ENCODE results near the gene LRRC8E.

Gene LRRC8E

DNA sequence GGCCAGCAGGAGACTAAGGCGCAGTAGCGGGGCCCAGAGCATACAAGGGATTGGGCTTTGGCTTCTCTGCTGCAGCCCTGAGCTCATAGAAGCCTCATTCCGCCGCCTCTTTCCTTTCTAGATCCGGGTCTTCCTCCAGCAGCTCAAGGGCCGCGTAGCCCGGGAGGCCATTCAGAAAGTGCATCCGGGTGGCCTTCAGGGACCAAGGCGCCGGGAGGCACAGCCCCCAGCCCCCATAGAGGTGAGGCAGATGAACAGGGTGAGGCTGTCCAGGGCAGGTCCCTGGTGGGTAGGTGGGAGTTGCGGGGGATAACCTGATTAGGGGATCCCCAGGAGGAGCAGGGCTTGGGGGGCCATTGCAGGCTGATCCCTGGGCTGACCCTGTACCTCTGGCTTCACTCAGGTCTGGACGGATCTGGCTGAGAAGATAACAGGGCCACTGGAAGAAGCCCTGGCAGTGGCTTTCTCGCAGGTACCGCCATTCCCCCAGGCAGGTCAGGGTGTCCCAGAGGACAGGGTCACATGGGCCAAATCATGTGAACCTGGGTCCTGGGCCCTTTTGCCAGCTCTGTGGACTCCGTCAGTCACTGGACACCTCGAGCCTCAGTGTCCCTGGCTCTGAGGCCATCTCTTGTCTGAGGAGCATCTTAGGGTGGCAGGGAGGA is 33.1 kb downstream of the LRRC8E start:
- Histone ChIP-seq H3K4me3 (ENCODE audit: insufficient read depth, low read depth, low read length, poor library complexity, severe bottlenecking) (peak overlapping the region; percentile 24), H3K4me1 (ENCODE audit: control insufficient read depth, insufficient read depth, low read length, poor library complexity, severe bottlenecking) (peaks cover 46% of the 10 kb centered on the region)
- DNase-seq = no peak

GRCh38 chr19:7921967-7922835 is 33.9 kb downstream of the LRRC8E start:
- H3K4me1 ChIP-seq (ENCODE audit: control insufficient read depth, insufficient read depth, low read length, poor library complexity, severe bottlenecking) = peaks cover 42% of the 10 kb centered on the region
- H3K36me3 ChIP-seq (ENCODE audit: control insufficient read depth, insufficient read depth, low read length) = peaks cover 15% of the 10 kb centered on the region
- H3K27me3 ChIP-seq (replicated peaks; ENCODE audit: control insufficient read depth, insufficient read depth, low read length, poor library complexity, severe bottlenecking) = peaks cover 16% of the 10 kb centered on the region
- H3K9me3 ChIP-seq (ENCODE audit: control insufficient read depth, low read length) = no peaks in the 10 kb centered on the region
- peak overlapping the region; percentile 17 for H3K27ac ChIP-seq (ENCODE audit: insufficient read depth, low read length, poor library complexity, severe bottlenecking)
- H3K4me3 ChIP-seq (ENCODE audit: insufficient read depth, low read depth, low read length, poor library complexity, severe bottlenecking) = no peak overlapping the region
- DNase-seq = no peak

More for the DNA sequence above, 33.1 kb downstream of the LRRC8E start:
- Histone ChIP-seq H3K27ac (ENCODE audit: insufficient read depth, low read length, poor library complexity, severe bottlenecking) (peak overlapping the region; percentile 54), H3K36me3 (ENCODE audit: control insufficient read depth, insufficient read depth, low read length) (peaks cover 15% of the 10 kb centered on the region), H3K27me3 (replicated peaks; ENCODE audit: control insufficient read depth, insufficient read depth, low read length, poor library complexity, severe bottlenecking) (peaks cover 22% of the 10 kb centered on the region), H3K9me3 (ENCODE audit: control insufficient read depth, low read length) (no peaks in the 10 kb centered on the region)

- Histone ChIP-seq H3K9me3 (ENCODE audit: control insufficient read depth, low read length) (no peaks in the 10 kb centered on the region), H3K4me3 (ENCODE audit: insufficient read depth, low read depth, low read length, poor library complexity, severe bottlenecking) (no peak overlapping the region)
Measured at GRCh38 chr19:7922836-7923195, 34.5 kb downstream of the LRRC8E start.

DNA sequence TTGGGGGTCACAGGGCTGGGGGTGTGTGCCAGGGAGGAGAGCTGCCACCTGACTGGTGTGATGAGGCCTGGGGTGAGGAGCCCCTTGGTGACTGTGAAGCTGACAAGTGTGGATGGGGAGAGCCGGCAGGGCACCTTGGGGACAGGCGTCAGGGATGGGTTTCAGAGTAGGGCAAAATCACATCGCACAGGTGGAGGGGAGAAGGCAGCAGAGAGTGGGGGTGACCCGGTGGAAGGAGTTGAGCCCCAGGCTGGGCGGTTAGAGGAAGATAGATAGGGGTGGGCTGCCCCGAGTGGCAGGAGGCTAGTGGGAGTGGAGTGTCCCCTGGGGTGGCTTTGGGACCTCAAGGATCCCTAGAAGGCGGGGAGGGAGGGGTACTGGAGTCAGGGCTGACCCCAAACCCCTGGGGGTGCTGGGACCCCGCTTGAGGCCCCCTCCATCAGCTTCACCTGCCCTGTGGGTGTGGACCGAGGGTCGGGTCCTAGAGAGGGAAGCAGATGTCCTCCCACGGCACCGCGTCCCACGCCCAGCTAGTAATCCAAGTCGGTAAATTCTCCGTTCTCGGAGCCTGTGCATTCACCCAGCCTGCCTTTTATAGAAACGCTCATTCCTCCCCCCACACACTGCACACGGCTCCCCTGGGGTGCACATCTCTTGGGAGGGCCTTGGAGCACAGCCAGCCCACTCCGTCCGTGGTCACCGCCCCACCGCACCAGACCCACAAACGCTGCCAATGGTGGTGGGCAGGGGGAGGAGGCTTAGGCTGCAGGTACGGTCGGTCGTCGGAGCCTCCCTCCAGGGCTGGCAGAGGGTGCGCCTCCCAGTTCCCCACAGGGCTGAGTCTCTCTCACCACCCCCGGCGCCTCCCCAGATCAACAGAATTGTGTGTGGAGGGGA is 35.2 kb downstream of the LRRC8E start:
- no peak for DNase-seq
- peaks cover 15% of the 10 kb centered on the region for H3K36me3 ChIP-seq (ENCODE audit: control insufficient read depth, insufficient read depth, low read length)
- H3K9me3 ChIP-seq (ENCODE audit: control insufficient read depth, low read length) = no peaks in the 10 kb centered on the region
- H3K27me3 ChIP-seq (replicated peaks; ENCODE audit: control insufficient read depth, insufficient read depth, low read length, poor library complexity, severe bottlenecking) = peaks cover 7% of the 10 kb centered on the region
- H3K27ac ChIP-seq (ENCODE audit: insufficient read depth, low read length, poor library complexity, severe bottlenecking) = no peak overlapping the region
- H3K4me3 ChIP-seq (ENCODE audit: insufficient read depth, low read depth, low read length, poor library complexity, severe bottlenecking) = no peak overlapping the region
- peaks cover 34% of the 10 kb centered on the region for H3K4me1 ChIP-seq (ENCODE audit: control insufficient read depth, insufficient read depth, low read length, poor library complexity, severe bottlenecking)

More at GRCh38 chr19:7922836-7923195, 34.5 kb downstream of the LRRC8E start:
- no peak for DNase-seq
- Histone ChIP-seq H3K4me1 (ENCODE audit: control insufficient read depth, insufficient read depth, low read length, poor library complexity, severe bottlenecking) (peaks cover 36% of the 10 kb centered on the region), H3K36me3 (ENCODE audit: control insufficient read depth, insufficient read depth, low read length) (peaks cover 15% of the 10 kb centered on the region), H3K27me3 (replicated peaks; ENCODE audit: control insufficient read depth, insufficient read depth, low read length, poor library complexity, severe bottlenecking) (peaks cover 11% of the 10 kb centered on the region), H3K27ac (ENCODE audit: insufficient read depth, low read length, poor library complexity, severe bottlenecking) (no peak overlapping the region)

DNA sequence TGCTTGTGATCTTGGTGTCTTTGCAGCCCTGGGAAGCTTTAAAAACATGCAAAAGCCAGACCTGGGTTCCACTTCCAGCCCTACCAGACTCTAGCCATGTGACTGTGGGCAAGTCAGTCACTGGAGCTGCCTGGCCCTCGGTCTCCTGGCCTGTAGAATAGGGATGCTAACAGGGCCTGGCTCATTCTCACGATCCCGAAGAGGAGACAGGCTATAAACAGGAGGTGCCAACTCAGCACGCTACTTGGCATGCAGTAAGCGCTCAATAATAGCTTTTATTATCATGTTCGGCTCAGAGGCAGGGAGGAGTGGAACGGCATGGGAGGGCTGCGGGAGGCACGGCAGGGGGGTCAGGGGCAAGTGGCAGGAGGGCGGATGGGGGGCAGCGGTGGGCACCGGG is 35.9 kb downstream of the LRRC8E start:
- peaks cover under 1% of the 10 kb centered on the region for H3K27me3 ChIP-seq (replicated peaks; ENCODE audit: control insufficient read depth, insufficient read depth, low read length, poor library complexity, severe bottlenecking)
- H3K36me3 ChIP-seq (ENCODE audit: control insufficient read depth, insufficient read depth, low read length) = peaks cover 15% of the 10 kb centered on the region
- H3K4me3 ChIP-seq (ENCODE audit: insufficient read depth, low read depth, low read length, poor library complexity, severe bottlenecking) = no peak overlapping the region
- no peaks in the 10 kb centered on the region for H3K9me3 ChIP-seq (ENCODE audit: control insufficient read depth, low read length)
- no peak overlapping the region for H3K27ac ChIP-seq (ENCODE audit: insufficient read depth, low read length, poor library complexity, severe bottlenecking)
- DNase-seq = no peak
- H3K4me1 ChIP-seq (ENCODE audit: control insufficient read depth, insufficient read depth, low read length, poor library complexity, severe bottlenecking) = peaks cover 34% of the 10 kb centered on the region

- Histone ChIP-seq H3K4me1 (ENCODE audit: control insufficient read depth, insufficient read depth, low read length, poor library complexity, severe bottlenecking) (peaks cover 32% of the 10 kb centered on the region), H3K27me3 (replicated peaks; ENCODE audit: control insufficient read depth, insufficient read depth, low read length, poor library complexity, severe bottlenecking) (no peaks in the 10 kb centered on the region), H3K27ac (ENCODE audit: insufficient read depth, low read length, poor library complexity, severe bottlenecking) (no peak overlapping the region), H3K4me3 (ENCODE audit: insufficient read depth, low read depth, low read length, poor library complexity, severe bottlenecking) (peak overlapping the region; percentile 35), H3K9me3 (ENCODE audit: control insufficient read depth, low read length) (no peaks in the 10 kb centered on the region), H3K36me3 (ENCODE audit: control insufficient read depth, insufficient read depth, low read length) (peaks cover 15% of the 10 kb centered on the region)
- no peak for DNase-seq
Measured at GRCh38 chr19:7924651-7925170, 36.4 kb downstream of the LRRC8E start.

DNA sequence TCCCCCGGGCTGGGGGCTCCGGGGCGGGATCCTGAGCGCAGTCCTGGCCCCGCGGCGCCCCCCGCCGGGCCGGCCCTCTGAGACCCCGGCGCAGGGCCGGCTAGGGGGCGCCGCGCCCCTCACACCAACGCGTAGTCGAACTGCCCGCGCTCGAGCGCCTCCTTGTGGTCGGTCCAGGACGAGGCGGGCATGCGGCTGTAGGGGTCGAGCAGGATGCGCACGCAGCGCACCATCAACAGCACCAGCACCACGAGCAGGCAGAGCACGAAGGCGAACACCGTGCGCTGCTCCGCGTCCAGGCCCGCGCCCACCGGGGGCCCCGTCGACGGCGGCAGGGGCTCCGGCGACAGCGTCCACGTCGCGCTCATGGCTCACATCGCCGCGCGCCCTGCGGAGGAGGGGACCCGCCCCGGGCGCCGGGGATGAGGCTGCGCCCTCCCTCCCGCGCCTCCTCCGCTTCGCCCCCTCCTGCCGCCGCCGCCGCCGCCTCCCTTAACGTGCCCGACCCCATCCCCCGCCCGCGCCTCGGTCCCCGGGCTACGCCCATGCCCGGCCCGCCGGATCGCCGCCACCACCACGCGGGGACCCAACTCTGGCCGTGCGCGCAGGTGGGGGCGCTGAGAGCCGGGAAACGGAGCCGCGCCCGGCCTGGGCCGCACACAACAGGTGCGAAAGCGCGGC is 37.0 kb downstream of the LRRC8E start:
- Histone ChIP-seq H3K4me3 (ENCODE audit: insufficient read depth, low read depth, low read length, poor library complexity, severe bottlenecking) (peak overlapping the region; percentile 35), H3K36me3 (ENCODE audit: control insufficient read depth, insufficient read depth, low read length) (peaks cover 15% of the 10 kb centered on the region)
- DNase-seq = peak; percentile 52 to 60 (median 54)

DNA sequence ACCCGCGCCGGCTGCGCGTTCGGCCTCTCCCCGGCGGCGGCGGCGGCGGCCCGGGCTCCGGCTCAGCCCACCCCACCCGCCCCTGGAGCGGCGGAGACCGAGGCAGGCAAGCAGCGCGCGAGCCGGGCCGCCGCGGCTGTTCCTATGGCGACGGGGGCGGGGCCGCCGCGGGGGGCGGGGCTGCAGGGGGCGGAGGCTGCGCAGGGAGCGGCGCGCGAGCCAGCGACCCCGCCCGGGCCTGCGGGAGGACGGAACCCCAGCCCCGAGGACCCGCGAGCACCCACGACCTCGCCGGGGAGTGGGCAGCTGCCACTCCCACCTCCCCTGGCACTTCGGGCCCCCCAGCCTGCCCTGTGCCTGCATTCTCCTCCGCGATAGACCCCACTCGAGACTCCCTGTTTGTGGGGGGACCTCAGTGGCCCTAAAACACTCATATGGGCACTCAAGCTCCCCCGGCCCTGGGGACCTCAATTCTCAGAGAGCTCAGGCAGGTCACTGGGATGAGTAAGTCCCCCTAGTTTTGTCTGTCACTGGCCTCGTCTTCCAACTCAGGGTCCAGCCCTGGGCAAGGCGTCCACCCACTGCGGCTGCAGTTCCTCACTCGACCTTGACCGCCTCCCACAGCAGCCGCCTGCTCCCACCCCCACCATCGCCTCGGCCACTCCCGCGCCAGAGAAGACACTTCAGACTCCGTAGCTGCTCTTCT is 37.9 kb downstream of the LRRC8E start, which contains the start of gene CTXN1:
CTXN1 (minus strand) TSS at position 115 of the 706 bp plus-strand sequence. CDS start 597 bp downstream, outside the sequence.
- H3K27me3 ChIP-seq (replicated peaks; ENCODE audit: control insufficient read depth, insufficient read depth, low read length, poor library complexity, severe bottlenecking) = no peaks in the 10 kb centered on the region
- H3K4me1 ChIP-seq (ENCODE audit: control insufficient read depth, insufficient read depth, low read length, poor library complexity, severe bottlenecking) = peaks cover 24% of the 10 kb centered on the region
- H3K36me3 ChIP-seq (ENCODE audit: control insufficient read depth, insufficient read depth, low read length) = peaks cover 23% of the 10 kb centered on the region
- H3K9me3 ChIP-seq (ENCODE audit: control insufficient read depth, low read length) = no peaks in the 10 kb centered on the region
- peak within 1 kb of the TSS; percentile 35 for H3K4me3 ChIP-seq (ENCODE audit: insufficient read depth, low read depth, low read length, poor library complexity, severe bottlenecking)
- DNase-seq = peak; percentile 66 to 71 (median 70)
- H3K27ac ChIP-seq (ENCODE audit: insufficient read depth, low read length, poor library complexity, severe bottlenecking) = no peak within 1 kb of the TSS

More for the DNA sequence above, 37.0 kb downstream of the LRRC8E start:
- no peaks in the 10 kb centered on the region for H3K27me3 ChIP-seq (replicated peaks; ENCODE audit: control insufficient read depth, insufficient read depth, low read length, poor library complexity, severe bottlenecking)
- H3K4me1 ChIP-seq (ENCODE audit: control insufficient read depth, insufficient read depth, low read length, poor library complexity, severe bottlenecking) = peaks cover 28% of the 10 kb centered on the region
- no peaks in the 10 kb centered on the region for H3K9me3 ChIP-seq (ENCODE audit: control insufficient read depth, low read length)
- H3K27ac ChIP-seq (ENCODE audit: insufficient read depth, low read length, poor library complexity, severe bottlenecking) = no peak overlapping the region
